Neuronal stem cell (in vitro differentiated cells): ENCODE results near the gene TGFB2.

ENCODE experiments used
- DNase-seq: peaks from one replicate; pipeline ENCODE4 v3.0.0-alpha.2; 2013; ENCODE audit warnings: low spot score
- H2AFZ ChIP-seq: one replicate; pipeline ENCODE4 v1.6.1; 2013; ENCODE audit warnings: mild to moderate bottlenecking, low read length, inconsistent platforms
- H2AK5ac ChIP-seq: 2 replicates; pipeline ENCODE4 v1.6.1; 2013; ENCODE audit warnings: low read depth, mild to moderate bottlenecking, inconsistent platforms, low read length, moderate library complexity, mixed read lengths
- H2BK120ac ChIP-seq: 2 replicates; pipeline ENCODE4 v1.6.1; 2013; ENCODE audit warnings: low read depth, mild to moderate bottlenecking, inconsistent platforms, low read length, moderate library complexity, mixed read lengths
- H2BK12ac ChIP-seq: one replicate; pipeline ENCODE4 v1.6.1; 2013; ENCODE audit warnings: low read length, inconsistent platforms
- H2BK15ac ChIP-seq: 2 replicates; pipeline ENCODE4 v1.6.1; 2013; ENCODE audit warnings: mild to moderate bottlenecking, low read length, inconsistent platforms, mixed read lengths
- H2BK5ac ChIP-seq: one replicate; pipeline ENCODE4 v1.6.1; 2013; ENCODE audit warnings: inconsistent platforms, mild to moderate bottlenecking, low read length, moderate library complexity
- H3K14ac ChIP-seq: one replicate; pipeline ENCODE4 v1.6.1; 2013; ENCODE audit warnings: low read length, inconsistent platforms
- H3K18ac ChIP-seq: 2 replicates; pipeline ENCODE4 v1.6.1; 2013; ENCODE audit warnings: low read length, inconsistent platforms
- H3K23ac ChIP-seq: 2 replicates; pipeline ENCODE4 v1.6.1; 2013; ENCODE audit warnings: low read depth, mild to moderate bottlenecking, mixed read lengths, low read length, inconsistent platforms; ENCODE audit not compliant: poor library complexity
- H3K27ac ChIP-seq: replicated peaks from 3 replicates; pipeline ENCODE4 v1.5.1; 2013; ENCODE audit warnings: low read length, inconsistent platforms
- H3K27me3 ChIP-seq, 3 experiments: 2 replicates each; pipeline ENCODE4 v1.6.1; 2013; ENCODE audit warnings: low read length in 3 of 3, mild to moderate bottlenecking in 2 of 3, inconsistent platforms in 1 of 3, low read depth in 1 of 3, mixed read lengths in 1 of 3, moderate library complexity in 1 of 3; ENCODE audit not compliant: control insufficient read depth in 3 of 3, insufficient read depth in 3 of 3
- H3K36me3 ChIP-seq, 2 donors: replicated peaks in 1 of 2; 2 replicates each; pipeline ENCODE4 v1.6.1; 2013; ENCODE audit warnings: low read length in 2 of 2; ENCODE audit not compliant: control insufficient read depth in 2 of 2, insufficient read depth in 2 of 2
- H3K4ac ChIP-seq: 2 replicates; pipeline ENCODE4 v1.6.1; 2013; ENCODE audit warnings: inconsistent platforms, mild to moderate bottlenecking, low read length, moderate library complexity
- H3K4me1 ChIP-seq, 2 donors: 1 replicate in 1 of 2; 2 replicates in 1 of 2; pipeline ENCODE4 v1.6.1; 2013; ENCODE audit warnings: low read length in 2 of 2, low read depth in 1 of 2; ENCODE audit not compliant: control insufficient read depth in 2 of 2, insufficient read depth in 1 of 2
- H3K4me2 ChIP-seq: one replicate; pipeline ENCODE4 v1.6.1; 2013; ENCODE audit warnings: mild to moderate bottlenecking, low read length, inconsistent platforms; ENCODE audit not compliant: insufficient read depth, poor library complexity, severe bottlenecking
- H3K4me3 ChIP-seq, 2 donors: 2 replicates each; pipeline ENCODE4 v1.5.1; 2013; ENCODE audit warnings: low read length in 2 of 2, mild to moderate bottlenecking in 2 of 2, inconsistent platforms in 1 of 2, moderate library complexity in 1 of 2
- H3K79me1 ChIP-seq: one replicate; pipeline ENCODE4 v1.6.1; 2013; ENCODE audit warnings: low read depth, mild to moderate bottlenecking, inconsistent platforms, low read length, moderate library complexity
- H3K9ac ChIP-seq: one replicate; pipeline ENCODE4 v1.6.1; 2013; ENCODE audit warnings: mild to moderate bottlenecking, low read depth, low read length, inconsistent platforms; ENCODE audit not compliant: poor library complexity
- H3K9me3 ChIP-seq, 2 donors: replicated peaks in 1 of 2; 2 replicates each; pipeline versions ENCODE3 to v1.6.1; 2013; ENCODE audit warnings: low read length in 2 of 2, mild to moderate bottlenecking in 2 of 2, inconsistent platforms in 1 of 2, low read depth in 1 of 2, mixed read lengths in 1 of 2, moderate library complexity in 1 of 2; ENCODE audit not compliant: control insufficient read depth in 2 of 2, insufficient read depth in 1 of 2
- H4K8ac ChIP-seq: one replicate; pipeline ENCODE4 v1.6.1; 2013; ENCODE audit warnings: low read depth, mild to moderate bottlenecking, inconsistent platforms, low read length, moderate library complexity
- H4K91ac ChIP-seq: one replicate; pipeline ENCODE4 v1.6.1; 2013; ENCODE audit warnings: low read length, low read depth, mild to moderate bottlenecking, inconsistent platforms; ENCODE audit not compliant: poor library complexity
- WGBS, 2 donors: extraction: QIAGEN DNeasy Blood & Tissue Kit; methylation state at CpG; one replicate each; pipeline ENCODE4 v1.1.7; 2013; ENCODE audit warnings: missing lambda C conversion rate in 2 of 2, mixed read lengths in 1 of 2; ENCODE audit not compliant: insufficient read length in 2 of 2, insufficient replicate concordance in 1 of 2; ENCODE audit errors: extremely low coverage in 2 of 2; 5-methylcytosine and 5-hydroxymethylcytosine counted together

TGFB2 gene

DNA sequence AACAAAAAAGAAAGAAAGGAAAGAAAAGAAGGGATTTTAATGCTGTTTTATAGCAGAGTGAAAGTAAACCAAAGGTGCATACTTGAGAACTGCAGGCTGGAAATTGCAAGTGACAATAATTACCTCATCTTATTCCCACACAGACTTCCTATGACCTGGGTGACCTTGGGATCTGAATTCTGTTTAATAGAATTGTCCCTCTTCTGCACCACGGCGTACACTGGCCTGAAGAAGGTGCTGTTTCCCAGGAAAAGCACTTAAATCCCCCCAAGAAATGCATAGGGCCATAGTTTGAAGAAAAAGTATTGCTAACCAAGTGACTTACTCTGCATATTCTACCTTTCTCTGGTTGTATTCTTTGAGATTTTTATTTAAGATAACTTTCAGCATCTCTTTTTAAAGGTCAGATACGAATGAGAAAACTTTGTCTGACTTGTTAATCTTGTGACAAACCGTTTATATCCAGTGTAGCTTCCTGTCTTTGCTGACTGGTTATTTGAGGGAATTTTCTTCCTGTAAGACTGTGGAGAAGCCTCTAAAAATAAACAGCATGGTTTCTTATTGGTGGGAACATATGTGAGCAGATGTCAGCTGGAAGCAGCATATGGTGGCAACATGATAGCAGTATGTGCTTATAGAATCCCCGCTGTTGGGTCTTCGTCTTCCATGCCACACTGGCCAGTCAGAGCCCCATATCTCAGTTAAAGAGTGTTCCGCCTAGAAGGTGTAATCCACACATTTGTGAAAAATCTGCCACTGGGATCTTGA, 16.3 kb downstream of the TGFB2 start:
- no peak overlapping the region for H2BK5ac ChIP-seq
- H3K4me2 ChIP-seq, result no peak overlapping the region
- no peak overlapping the region for H3K18ac ChIP-seq
- no peak overlapping the region for H2BK120ac ChIP-seq
- no peak overlapping the region for H3K9ac ChIP-seq
- no peaks in the 10 kb centered on the region for H3K27me3 ChIP-seq
- no CpG with 5 or more reads among the region's 7 CpGs for whole genome bisulfite sequencing, 2 donors
- H3K4me3 ChIP-seq, result no peak overlapping the region
- no peak for DNase-seq
- no peak overlapping the region for H4K8ac ChIP-seq
- no peaks in the 10 kb centered on the region for H3K36me3 ChIP-seq
- no peak overlapping the region for H4K91ac ChIP-seq
- H2AK5ac ChIP-seq, result no peak overlapping the region
- H3K4me1 ChIP-seq, result no peaks in the 10 kb centered on the region
- no peak overlapping the region for H2BK12ac ChIP-seq
- H3K79me1 ChIP-seq, result no peaks in the 10 kb centered on the region
- no peak overlapping the region for H2AFZ ChIP-seq
- H3K27ac ChIP-seq, result no peak overlapping the region
- no peak overlapping the region for H3K14ac ChIP-seq
- no peak overlapping the region for H2BK15ac ChIP-seq
- H3K9me3 ChIP-seq, result peaks cover 0 to 2% of the 10 kb centered on the region in 2 donors
- H3K23ac ChIP-seq, result no peak overlapping the region
- H3K4ac ChIP-seq, result no peak overlapping the region

DNA sequence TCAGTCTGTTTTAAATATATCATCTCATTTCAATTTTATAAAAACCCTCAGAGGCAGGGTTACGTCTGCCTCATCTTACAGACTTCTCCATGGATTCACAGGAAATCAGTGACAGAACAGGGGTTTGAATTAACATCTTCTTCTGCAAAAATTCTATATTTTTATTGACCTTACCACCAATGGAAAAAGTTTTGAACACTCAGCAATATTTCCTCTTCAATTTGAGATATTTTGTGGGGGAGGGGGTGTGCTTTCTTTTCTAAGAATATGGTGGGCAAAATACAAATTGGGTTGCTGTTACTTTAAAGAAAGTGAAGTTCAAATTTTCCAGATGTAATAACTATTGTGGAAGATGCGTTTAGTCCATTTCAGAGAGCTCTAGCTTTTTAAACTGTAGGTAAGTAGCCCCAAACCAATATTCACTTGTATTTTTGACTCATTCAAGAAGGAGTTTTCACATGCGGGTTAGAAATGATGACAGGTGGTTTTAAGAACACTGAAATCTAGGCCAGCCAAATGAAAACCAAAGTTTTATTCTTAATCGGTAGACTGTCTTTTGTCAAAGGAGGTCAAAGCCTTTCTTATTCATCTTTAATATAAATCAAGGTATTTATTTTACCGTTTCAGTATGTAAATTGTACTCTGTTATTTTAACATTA, 17.4 kb downstream of the TGFB2 start:
- no peak overlapping the region for H3K14ac ChIP-seq
- no peak overlapping the region for H3K4me3 ChIP-seq
- H3K4me2 ChIP-seq, result no peak overlapping the region
- no peak overlapping the region for H2BK12ac ChIP-seq
- no peaks in the 10 kb centered on the region for H3K9me3 ChIP-seq
- no peak overlapping the region for H2BK5ac ChIP-seq
- H4K91ac ChIP-seq, result no peak overlapping the region
- no peak for DNase-seq
- no peaks in the 10 kb centered on the region for H3K79me1 ChIP-seq
- H3K27me3 ChIP-seq, result no peaks in the 10 kb centered on the region
- no peak overlapping the region for H4K8ac ChIP-seq
- no peak overlapping the region for H3K9ac ChIP-seq
- no peak overlapping the region for H3K4ac ChIP-seq
- H2BK15ac ChIP-seq, result no peak overlapping the region
- H3K27ac ChIP-seq, result no peak overlapping the region
- H3K18ac ChIP-seq, result no peak overlapping the region
- no peak overlapping the region for H2AFZ ChIP-seq
- WGBS, 2 donors, result no CpG with 5 or more reads among the region's 5 CpGs
- H3K36me3 ChIP-seq, result no peaks in the 10 kb centered on the region
- no peaks in the 10 kb centered on the region for H3K4me1 ChIP-seq
- no peak overlapping the region for H2AK5ac ChIP-seq
- H3K23ac ChIP-seq, result no peak overlapping the region
- no peak overlapping the region for H2BK120ac ChIP-seq

DNA sequence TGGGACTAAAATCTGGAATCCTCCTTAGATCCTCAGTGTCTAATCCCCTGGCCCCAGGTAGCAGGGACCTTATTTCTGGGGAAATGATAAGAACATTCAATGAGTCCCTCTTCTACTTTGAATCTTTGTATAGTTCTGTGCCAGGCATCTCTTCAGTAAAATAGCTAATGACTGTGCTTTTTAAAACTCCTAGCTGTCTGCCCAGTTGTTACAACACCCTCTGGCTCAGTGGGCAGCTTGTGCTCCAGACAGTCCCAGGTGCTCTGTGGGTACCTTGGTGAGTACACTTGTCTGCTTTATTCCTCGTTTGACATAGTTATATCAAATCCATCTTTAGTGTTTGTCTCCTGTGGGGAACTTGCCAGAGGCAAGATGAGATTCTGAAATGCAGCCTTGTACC, 18.0 kb downstream of the TGFB2 start:
- Histone ChIP-seq H2BK120ac (no peak overlapping the region), H2BK15ac (no peak overlapping the region), H3K27ac (no peak overlapping the region), H3K18ac (no peak overlapping the region), H4K8ac (no peak overlapping the region), H2BK12ac (no peak overlapping the region), H2AFZ (no peak overlapping the region), H2BK5ac (no peak overlapping the region), H2AK5ac (no peak overlapping the region), H3K4me2 (no peak overlapping the region), H3K14ac (no peak overlapping the region), H3K79me1 (no peaks in the 10 kb centered on the region), H3K9ac (no peak overlapping the region), H4K91ac (no peak overlapping the region), H3K4ac (no peak overlapping the region), H3K27me3 (no peaks in the 10 kb centered on the region), H3K36me3 (no peaks in the 10 kb centered on the region), H3K4me1 (no peaks in the 10 kb centered on the region), H3K23ac (no peak overlapping the region), H3K4me3 (no peak overlapping the region), H3K9me3 (no peaks in the 10 kb centered on the region)
- DNase-seq, result no peak
- WGBS, 2 donors, result no CpG with 5 or more reads among the region's 1 CpG

DNA sequence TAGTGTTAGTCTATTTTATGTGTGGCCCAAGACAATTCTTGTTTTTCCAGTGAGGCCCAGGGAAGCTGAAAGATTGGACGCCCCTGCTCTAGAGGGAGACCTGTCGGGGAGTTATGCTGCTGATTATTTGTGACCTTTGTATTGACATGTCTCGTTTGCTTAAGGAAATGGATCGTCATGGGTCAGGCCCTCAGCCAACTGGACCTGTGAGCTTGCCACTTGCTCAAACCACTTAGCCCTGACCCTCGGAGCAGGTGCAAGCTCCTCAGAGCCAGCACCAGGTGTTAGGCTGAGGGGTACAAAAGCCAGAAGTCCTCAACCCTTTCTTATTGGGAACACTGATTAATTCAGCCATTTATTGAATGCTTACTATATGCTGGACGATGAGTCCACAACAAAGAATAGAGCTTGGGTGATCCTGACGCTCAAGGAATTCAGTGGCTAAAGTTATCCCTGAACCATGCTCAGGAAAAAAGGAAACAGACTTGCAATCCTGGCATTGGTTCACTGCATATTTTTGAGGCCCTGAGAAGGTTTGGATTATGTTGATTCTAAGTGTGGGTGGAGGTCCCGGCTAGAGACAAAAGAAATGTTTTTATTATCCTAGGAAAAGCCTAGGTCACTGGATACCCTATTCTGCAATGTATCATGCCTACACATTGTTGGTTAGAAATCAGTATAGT, 19.0 kb downstream of the TGFB2 start:
- Histone ChIP-seq H3K79me1 (no peaks in the 10 kb centered on the region), H2BK12ac (no peak overlapping the region), H3K4ac (no peak overlapping the region), H2AFZ (no peak overlapping the region), H3K14ac (no peak overlapping the region), H3K27ac (no peak overlapping the region), H2BK120ac (no peak overlapping the region), H3K4me2 (no peak overlapping the region), H2AK5ac (no peak overlapping the region), H3K23ac (no peak overlapping the region), H3K9me3 (no peaks in the 10 kb centered on the region), H4K91ac (no peak overlapping the region), H3K9ac (no peak overlapping the region), H3K36me3 (no peaks in the 10 kb centered on the region), H4K8ac (no peak overlapping the region), H3K4me1 (no peaks in the 10 kb centered on the region), H3K18ac (no peak overlapping the region), H2BK5ac (no peak overlapping the region), H3K27me3 (no peaks in the 10 kb centered on the region), H3K4me3 (no peak overlapping the region), H2BK15ac (no peak overlapping the region)
- DNase-seq, result no peak
- WGBS, 2 donors, result no CpG with 5 or more reads among the region's 8 CpGs
